SK-N-SH (cell line): ENCODE results near the gene GSG1. TPM values are rescaled to one million over a fixed set of nuclear protein-coding genes. Genes with fewer than 3 reads are reported as not detected.

Source experiments
- CTCF ChIA-PET: fragments of 300-600, 350-600 bp; formaldehyde crosslinking; extraction: SDS; loops from one replicate; lab custom pipeline; 2021; lab: Yijun Ruan, JAX
- POLR2A ChIA-PET: fragments of 350-600 bp; sonication (Branson Sonifier 250); formaldehyde crosslinking; extraction: SDS; loops from one replicate; lab custom pipeline; 2020; ENCODE audit warnings: antibody characterized with exemption, inconsistent platforms; lab: Yijun Ruan, JAX
- DNase-seq: peaks from one replicate; pipeline ENCODE4 v3.0.0; 2012
- H2AFZ ChIP-seq: fragments of 200-600 bp; sonication (generic); 2 replicates; pipeline ENCODE4 v1.8.1; 2016; ENCODE audit warnings: antibody characterized with exemption, mild to moderate bottlenecking, low read depth
- H3F3A ChIP-seq: fragments of 200-600 bp; sonication (generic); replicated peaks from 2 replicates; pipeline ENCODE3; 2016; ENCODE audit warnings: antibody characterized with exemption, mild to moderate bottlenecking; ENCODE audit not compliant: insufficient read depth
- H3K27ac ChIP-seq, 2 experiments: fragments of 200-500 bp in 1 of 2; fragments of 200-600 bp in 1 of 2; sonication (Bioruptor generic) in 1 of 2; sonication (generic), shearing (Covaris generic) in 1 of 2; 2 replicates each; pipeline versions ENCODE4 v1.5.1 to v1.6.1; 2014 to 2016; ENCODE audit warnings: low read depth in 2 of 2, inconsistent platforms in 1 of 2, low read length in 1 of 2, mild to moderate bottlenecking in 1 of 2, mixed read lengths in 1 of 2
- H3K27me3 ChIP-seq: fragments of 200-600 bp; sonication (generic), shearing (Covaris generic); 2 replicates; pipeline ENCODE4 v1.6.1; 2016; ENCODE audit warnings: mixed run types; ENCODE audit not compliant: insufficient read depth
- H3K36me3 ChIP-seq, 2 experiments: fragments of 200-500 bp in 1 of 2; fragments of 200-600 bp in 1 of 2; sonication (Bioruptor generic) in 1 of 2; sonication (generic) in 1 of 2; replicated peaks in 1 of 2; 2 replicates each; pipeline versions ENCODE3 to v1.5.1; 2014 to 2016; ENCODE audit warnings: low read length in 1 of 2, mild to moderate bottlenecking in 1 of 2; ENCODE audit not compliant: insufficient read depth in 2 of 2, control insufficient read depth in 1 of 2
- H3K4me1 ChIP-seq, 2 experiments: fragments of 200-500 bp in 1 of 2; fragments of 200-600 bp in 1 of 2; sonication (Bioruptor generic) in 1 of 2; sonication (generic), shearing (Covaris generic) in 1 of 2; 2 replicates each; pipeline versions ENCODE4 v1.5.1 to v1.6.1; 2014 to 2016; ENCODE audit warnings: low read depth in 1 of 2, low read length in 1 of 2, mixed run types in 1 of 2; ENCODE audit not compliant: insufficient read depth in 2 of 2, control insufficient read depth in 1 of 2
- H3K4me2 ChIP-seq: fragments of 200-600 bp; sonication (generic), shearing (Covaris generic); 2 replicates; pipeline ENCODE4 v1.6.1; 2017; ENCODE audit warnings: mixed run types
- H3K4me3 ChIP-seq, 2 experiments: fragments of 200-500 bp in 1 of 2; fragments of 200-600 bp in 1 of 2; sonication (Bioruptor generic) in 1 of 2; sonication (generic), shearing (Covaris generic) in 1 of 2; 2 replicates each; pipeline versions ENCODE4 v1.5.1 to v1.8.1; 2014 to 2016; ENCODE audit warnings: low read depth in 2 of 2, inconsistent platforms in 1 of 2, low read length in 1 of 2, mild to moderate bottlenecking in 1 of 2, mixed read lengths in 1 of 2, moderate library complexity in 1 of 2
- H3K79me2 ChIP-seq: fragments of 200-600 bp; sonication (generic); 2 replicates; pipeline ENCODE4 v1.8.1; 2017; ENCODE audit warnings: mild to moderate bottlenecking; ENCODE audit not compliant: insufficient read depth
- H3K9ac ChIP-seq: fragments of 200-600 bp; sonication (generic); 2 replicates; pipeline ENCODE4 v1.6.1; 2017; ENCODE audit warnings: mixed run types
- H3K9me2 ChIP-seq: fragments of 200-600 bp; sonication (generic); 2 replicates; pipeline ENCODE4 v1.6.1; 2017; ENCODE audit warnings: mixed run types
- H3K9me3 ChIP-seq: fragments of 200-600 bp; sonication (generic); 2 replicates; pipeline ENCODE4 v1.6.1; 2017; ENCODE audit warnings: mixed run types, mild to moderate bottlenecking, moderate library complexity
- H4K20me1 ChIP-seq: fragments of 200-600 bp; sonication (generic); 2 replicates; pipeline ENCODE4 v1.6.1; 2017; ENCODE audit warnings: mild to moderate bottlenecking, mixed run types; ENCODE audit not compliant: insufficient read depth
- CTCF ChIP-seq: fragments of 200-600 bp; sonication (generic); IDR thresholded peaks from 2 replicates; pipeline ENCODE4 v1.6.1; 2017; ENCODE audit warnings: antibody characterized with exemption, mild to moderate bottlenecking, moderate library complexity
- ELF1 ChIP-seq: IDR thresholded peaks from 2 replicates; pipeline ENCODE4 v1.4.0; 2012
- FOSL2 ChIP-seq: IDR thresholded peaks from 2 replicates; pipeline ENCODE4 v1.4.0; 2012; ENCODE audit warnings: low read depth, mild to moderate bottlenecking, moderate library complexity, borderline replicate concordance
- GABPA ChIP-seq: IDR thresholded peaks from 2 replicates; pipeline ENCODE4 v1.4.0; 2012; ENCODE audit warnings: low read depth, mild to moderate bottlenecking
- JUND ChIP-seq: IDR thresholded peaks from 2 replicates; pipeline ENCODE4 v1.4.0; 2012
- MAX ChIP-seq: IDR thresholded peaks from 2 replicates; pipeline ENCODE4 v1.4.0; 2012; ENCODE audit warnings: low read depth
- MXI1 ChIP-seq: IDR thresholded peaks from 2 replicates; pipeline ENCODE4 v1.6.1; 2012; ENCODE audit warnings: mild to moderate bottlenecking, low read depth, low read length, improper control_type of control experiment
- NFIC ChIP-seq: IDR thresholded peaks from 2 replicates; pipeline ENCODE4 v1.4.0; 2012; ENCODE audit warnings: borderline replicate concordance
- NRF1 ChIP-seq: IDR thresholded peaks from 2 replicates; pipeline ENCODE4 v1.6.1; 2012; ENCODE audit warnings: low read depth, mild to moderate bottlenecking, low read length
- RCOR1 ChIP-seq: fragments of 150-350 bp; IDR thresholded peaks from 2 replicates; pipeline ENCODE4 v1.6.1; 2017; ENCODE audit warnings: antibody characterized with exemption, low read length
- REST ChIP-seq: IDR thresholded peaks from 2 replicates; pipeline ENCODE4 v1.6.1; 2012; ENCODE audit warnings: mild to moderate bottlenecking, low read depth, low read length, moderate library complexity
- RXRA ChIP-seq: IDR thresholded peaks from 2 replicates; pipeline ENCODE4 v1.4.0; 2012; ENCODE audit warnings: low read depth, mild to moderate bottlenecking, borderline replicate concordance
- TCF12 ChIP-seq: IDR thresholded peaks from 2 replicates; pipeline ENCODE4 v1.4.0; 2012
- TEAD4 ChIP-seq: IDR thresholded peaks from 2 replicates; pipeline ENCODE4 v1.4.0; 2012; ENCODE audit warnings: mild to moderate bottlenecking, borderline replicate concordance; ENCODE audit not compliant: insufficient read depth
- ZBTB33 ChIP-seq: IDR thresholded peaks from 2 replicates; pipeline ENCODE4 v1.4.0; 2012; ENCODE audit warnings: low read depth, borderline replicate concordance
- WGBS: methylation state at CpG from one replicate; pipeline ENCODE4 v1.1.6; 2017; ENCODE audit warnings: low lambda C conversion rate; 5-methylcytosine and 5-hydroxymethylcytosine counted together
- polyA plus RNA-seq, 3 experiments: library from polyadenylated mRNA; depleted of rRNA; stranded (reverse); fragments of >200 nt; gene quantifications; 2 replicates each; pipeline ENCODE4 v1.2.3, GENCODE V29; 2012

GSG1 gene
- polyA plus RNA-seq, 1 of the 3 experiments (the other 2 are of a cell fraction) = 0.39 TPM

GRCh38 chr12:13135371-13136178 is 32.1 kb upstream of the GSG1 start:
- DNase-seq = no peak
- Histone ChIP-seq H3F3A (peaks cover 10% of the 10 kb centered on the region), H3K79me2 (no peaks in the 10 kb centered on the region), H3K27ac (peak overlapping the region in 1 of 2 experiments; percentile 69; a peak in 2 of 4 replicates), H3K36me3 (no peaks in the 10 kb centered on the region), H3K4me1 (peaks cover 0 to 14% of the 10 kb centered on the region in 2 experiments; a peak in 1 of 4 replicates), H2AFZ (peak overlapping the region; percentile 12; the same call in 1 of the 2 replicates)
- POLR2A ChIA-PET = no interaction called here
- 67% methylated on average over 11 of the region's 14 CpGs for WGBS
- no peak for TF ChIP-seq TEAD4
- peak; percentile 63; the same call in 1 of the 2 replicates for TF ChIP-seq RXRA
- TF ChIP-seq CTCF = peak; percentile 44
- no peak for TF ChIP-seq REST
- peak; percentile 26; the same call in 1 of the 2 replicates for TF ChIP-seq MAX
- peak; percentile 54; the same call in 1 of the 2 replicates for TF ChIP-seq FOSL2
- 0 out of 2 replicates have a peak, but pooled peaks have one; percentile 46 for TF ChIP-seq TCF12
- TF ChIP-seq, all 33 proteins: peak for 5
- H4K20me1 ChIP-seq = no peaks in the 10 kb centered on the region
- CTCF ChIA-PET = interaction anchor here (0.6 to 1.6 kb wide), 3 partner anchors 12 to 121 kb away, joined by 3 read pairs; no protein-coding TSS in a partner anchor
- H3K4me2 ChIP-seq = 0 out of 2 replicates have a peak overlapping the region, but pooled peaks have one; percentile 2
- peak overlapping the region; percentile 4; the same call in 1 of the 2 replicates for H3K9ac ChIP-seq
- no peaks in the 10 kb centered on the region for H3K9me3 ChIP-seq
- H3K4me3 ChIP-seq = no peak overlapping the region
- H3K27me3 ChIP-seq = no peaks in the 10 kb centered on the region
- no peaks in the 10 kb centered on the region for H3K9me2 ChIP-seq

- POLR2A ChIA-PET = no interaction called here
- WGBS = 56% methylated on average over 3 of the region's 4 CpGs
- CTCF ChIA-PET = interaction anchor here (0.7 kb wide), 1 partner anchor 78 kb away, joined by 3 read pairs; no protein-coding TSS in a partner anchor
- TF ChIP-seq RCOR1 (no peak), TCF12 (no peak), CTCF (no peak), ZBTB33 (no peak), JUND (no peak), NRF1 (no peak), ELF1 (no peak), MXI1 (no peak), NFIC (no peak), RXRA (no peak), GABPA (no peak)
Measured at GRCh38 chr12:13133886-13134285, 30.4 kb upstream of the GSG1 start.

More at GRCh38 chr12:13133886-13134285, 30.4 kb upstream of the GSG1 start:
- H3K9ac ChIP-seq = no peak overlapping the region
- no peak overlapping the region for H3K4me2 ChIP-seq
- no peaks in the 10 kb centered on the region for H3K27me3 ChIP-seq
- H3F3A ChIP-seq = peaks cover 10% of the 10 kb centered on the region
- no peaks in the 10 kb centered on the region for H3K36me3 ChIP-seq
- H3K79me2 ChIP-seq = no peaks in the 10 kb centered on the region
- H3K27ac ChIP-seq = no peak overlapping the region
- no peaks in the 10 kb centered on the region for H4K20me1 ChIP-seq
- H3K9me2 ChIP-seq = no peaks in the 10 kb centered on the region
- peaks cover 0 to 20% of the 10 kb centered on the region in 2 experiments; a peak in 1 of 4 replicates for H3K4me1 ChIP-seq
- no peaks in the 10 kb centered on the region for H3K9me3 ChIP-seq
- no peak for DNase-seq
- H3K4me3 ChIP-seq = no peak overlapping the region
- no peak overlapping the region for H2AFZ ChIP-seq
